CD14-positive monocyte (primary cell): Measurements from ENCODE around the gene GRN. TPM values are rescaled to one million over a fixed set of nuclear protein-coding genes. Genes with fewer than 3 reads are reported as not detected.
"Not testable (repeated sequence)": the region's sequence is repeated elsewhere in the genome, so short reads cannot be mapped to it uniquely, and the experiment has no call there.

Experiments used
- DNase-seq, 3 donors: peaks; one replicate each; pipeline ENCODE4 v3.0.0-alpha.2; 2011 to 2022
- H2AFZ ChIP-seq: 2 replicates; pipeline ENCODE4 v1.6.0; 2012; ENCODE audit warnings: mild to moderate bottlenecking, low read depth, low read length, inconsistent platforms; ENCODE audit not compliant: insufficient read depth, poor library complexity, severe bottlenecking
- H3K27ac ChIP-seq, 2 donors: 1 replicate in 1 of 2; 2 replicates in 1 of 2; pipeline ENCODE4 v1.5.1; 2012 to 2013; ENCODE audit warnings: low read length in 2 of 2, control low read depth in 1 of 2, inconsistent platforms in 1 of 2, low read depth in 1 of 2, mild to moderate bottlenecking in 1 of 2
- H3K27me3 ChIP-seq, 2 donors: one replicate each; pipeline versions ENCODE4 v1.6.0 to v1.6.1; 2011 to 2013; ENCODE audit warnings: low read length in 2 of 2; ENCODE audit not compliant: control insufficient read depth in 2 of 2, insufficient read depth in 2 of 2
- H3K36me3 ChIP-seq, 2 donors: replicated peaks in 1 of 2; 1 replicate in 1 of 2; 2 replicates in 1 of 2; pipeline versions ENCODE4 v1.5.1 to v1.6.1; 2012 to 2013; ENCODE audit warnings: low read length in 2 of 2, control low read depth in 1 of 2, inconsistent platforms in 1 of 2, mild to moderate bottlenecking in 1 of 2; ENCODE audit not compliant: insufficient read depth in 2 of 2, control insufficient read depth in 1 of 2
- H3K4me1 ChIP-seq, 2 donors: 1 replicate in 1 of 2; 2 replicates in 1 of 2; pipeline versions ENCODE4 v1.5.1 to v1.6.1; 2012 to 2013; ENCODE audit warnings: low read length in 2 of 2, control low read depth in 1 of 2, inconsistent platforms in 1 of 2, mild to moderate bottlenecking in 1 of 2, moderate library complexity in 1 of 2; ENCODE audit not compliant: insufficient read depth in 2 of 2, control insufficient read depth in 1 of 2
- H3K4me2 ChIP-seq: replicated peaks from 2 replicates; pipeline ENCODE3; 2012; ENCODE audit warnings: low read length, moderate library complexity, mild to moderate bottlenecking; ENCODE audit not compliant: poor library complexity, severe bottlenecking; ENCODE audit errors: extremely low read depth
- H3K4me3 ChIP-seq, 3 experiments: fragments of 200-600 bp in 1 of 3; sonication (generic) in 1 of 3; replicated peaks in 1 of 3; 1 replicate in 2 of 3; 2 replicates in 1 of 3; pipeline ENCODE4 v1.5.1; 2011 to 2013; ENCODE audit warnings: low read length in 3 of 3, mild to moderate bottlenecking in 3 of 3, control low read depth in 2 of 3, low read depth in 2 of 3, inconsistent platforms in 1 of 3, moderate library complexity in 1 of 3
- H3K79me2 ChIP-seq: 2 replicates; pipeline ENCODE4 v1.6.0; 2012; ENCODE audit warnings: mild to moderate bottlenecking, control low read depth, inconsistent platforms, low read length, moderate library complexity; ENCODE audit not compliant: insufficient read depth
- H3K9ac ChIP-seq: 2 replicates; pipeline ENCODE4 v1.6.0; 2017; ENCODE audit warnings: low read length, mild to moderate bottlenecking; ENCODE audit not compliant: insufficient read depth, poor library complexity, severe bottlenecking
- H3K9me3 ChIP-seq, 2 donors: replicated peaks in 1 of 2; 1 replicate in 1 of 2; 2 replicates in 1 of 2; pipeline versions ENCODE4 v1.5.1 to v1.6.1; 2012 to 2013; ENCODE audit warnings: low read length in 2 of 2, control low read depth in 1 of 2; ENCODE audit not compliant: control insufficient read depth in 1 of 2, insufficient read depth in 1 of 2
- H4K20me1 ChIP-seq: 2 replicates; pipeline ENCODE4 v1.6.0; 2012; ENCODE audit warnings: mild to moderate bottlenecking, low read length, control low read depth, moderate library complexity; ENCODE audit not compliant: insufficient read depth
- H3K27ac Mint-ChIP-seq, 7 donors: one replicate each; pipeline ENCODE4 v1.8.0; 2020; ENCODE audit warnings: mild to moderate bottlenecking in 7 of 7, mixed read lengths in 7 of 7, moderate library complexity in 6 of 7, inconsistent platforms in 2 of 7
- H3K27me3 Mint-ChIP-seq, 3 donors: one replicate each; pipeline ENCODE4 v1.8.0; 2021 to 2022; ENCODE audit warnings: low read depth in 3 of 3, mild to moderate bottlenecking in 3 of 3, mixed read lengths in 3 of 3, moderate library complexity in 3 of 3, inconsistent platforms in 1 of 3
- H3K36me3 Mint-ChIP-seq, 2 donors: one replicate each; pipeline ENCODE4 v1.8.0; 2020; ENCODE audit warnings: mixed read lengths in 2 of 2, inconsistent platforms in 1 of 2, mild to moderate bottlenecking in 1 of 2
- H3K4me1 Mint-ChIP-seq: one replicate; pipeline ENCODE4 v1.8.0; 2020; ENCODE audit warnings: mild to moderate bottlenecking, mixed read lengths
- H3K4me3 Mint-ChIP-seq, 2 donors: one replicate each; pipeline ENCODE4 v1.8.0; 2020; ENCODE audit warnings: mild to moderate bottlenecking in 2 of 2, mixed read lengths in 2 of 2, moderate library complexity in 1 of 2
- H3K9me3 Mint-ChIP-seq, 7 donors: one replicate each; pipeline ENCODE4 v1.8.0; 2020 to 2022; ENCODE audit warnings: mixed read lengths in 7 of 7, mild to moderate bottlenecking in 6 of 7, moderate library complexity in 6 of 7, inconsistent platforms in 2 of 7
- CTCF ChIP-seq: fragments of 200-600 bp; IDR thresholded peaks from one replicate; pipeline ENCODE4 v1.8.0; 2022; ENCODE audit warnings: antibody characterized with exemption, mild to moderate bottlenecking
- WGBS: methylation state at CpG from one replicate; pipeline ENCODE4 v1.1.5; 2013; ENCODE audit warnings: missing lambda C conversion rate; ENCODE audit not compliant: insufficient coverage; 5-methylcytosine and 5-hydroxymethylcytosine counted together
- intact Hi-C, 2 donors: fragments of 100-400 bp; cut with micrococcal nuclease; formaldehyde crosslinking; loops; one replicate each; pipeline versions ENCODE4 v1.15.0 to v1.15.1; 2023
- polyA plus RNA-seq, 3 donors: library from polyadenylated mRNA; depleted of rRNA in 1 of 3; unstranded in 2 of 3; stranded (reverse) in 1 of 3; fragments of 300-500 nt in 2 of 3; fragments of >200 nt in 1 of 3; fragmentation: Illumina TruSeq in 2 of 3; gene quantifications; 1 replicate in 2 of 3; 2 replicates in 1 of 3; pipeline ENCODE4 v1.2.3, GENCODE V29; 2012 to 2021

Gene GRN
- polyA plus RNA-seq, 3 donors, result 1,303 to 1,960 (median 1,361) TPM

GRCh38 chr17:44335968-44336367, 9.1 kb upstream of the GRN start:
- no peak for DNase-seq
- WGBS, result 88% methylated on average over 3 of the region's 5 CpGs
- H3K4me1 ChIP-seq, result peaks cover 76 to 83% of the 10 kb centered on the region in 2 donors

GRCh38 chr17:44338702-44339101, 6.4 kb upstream of the GRN start:
- Histone ChIP-seq H3K4me3 (no peak overlapping the region), H3K27me3 (no peaks in the 10 kb centered on the region), H3K9me3 (peaks cover 0 to 4% of the 10 kb centered on the region in 2 donors), H3K4me1 (peaks cover 48 to 59% of the 10 kb centered on the region in 2 donors), H3K4me2 (no peak overlapping the region), H4K20me1 (no peaks in the 10 kb centered on the region), H3K27ac (peak overlapping the region; percentile 34 to 72), H3K79me2 (peaks cover 3% of the 10 kb centered on the region), H2AFZ (no peak overlapping the region), H3K9ac (peak overlapping the region; percentile 44), H3K36me3 (no peaks in the 10 kb centered on the region)
- peak; percentile 85 to 91 (median 87) for DNase-seq
- intact Hi-C loops, result no loop called here
- peaks cover 0 to 2% (median 0%) of the 10 kb centered on the region in 3 donors for H3K27me3 Mint-ChIP-seq
- no peak for TF ChIP-seq CTCF
- H3K4me3 Mint-ChIP-seq, result no peak overlapping the region
- peak overlapping the region; percentile 68 to 99 (median 94) for H3K27ac Mint-ChIP-seq
- H3K36me3 Mint-ChIP-seq, result peaks cover 0 to 4% of the 10 kb centered on the region in 2 donors
- peaks cover 53% of the 10 kb centered on the region for H3K4me1 Mint-ChIP-seq
- peaks cover 4 to 14% (median 7%) of the 10 kb centered on the region in 7 donors for H3K9me3 Mint-ChIP-seq
- WGBS, result 46% methylated on average over 4 of the region's 6 CpGs

More at GRCh38 chr17:44335968-44336367, 9.1 kb upstream of the GRN start:
- peaks cover 0 to 2% (median 0%) of the 10 kb centered on the region in 3 donors for H3K27me3 Mint-ChIP-seq
- no peak for TF ChIP-seq CTCF
- H3K27ac Mint-ChIP-seq, result peak overlapping the region in 6 of 7 donors; percentile 33 to 85 (median 56)
- no peak overlapping the region for H3K4me3 Mint-ChIP-seq
- Histone ChIP-seq H3K9me3 (peaks cover 0 to 4% of the 10 kb centered on the region in 2 donors), H3K4me2 (no peak overlapping the region), H4K20me1 (no peaks in the 10 kb centered on the region), H2AFZ (no peak overlapping the region), H3K9ac (no peak overlapping the region), H3K27me3 (no peaks in the 10 kb centered on the region), H3K27ac (peak overlapping the region in 1 of 2 donors; percentile 36), H3K4me3 (no peak overlapping the region), H3K79me2 (peaks cover 3% of the 10 kb centered on the region), H3K36me3 (no peaks in the 10 kb centered on the region)
- H3K4me1 Mint-ChIP-seq, result peaks cover 73% of the 10 kb centered on the region
- H3K9me3 Mint-ChIP-seq, result peaks cover 1 to 13% (median 7%) of the 10 kb centered on the region in 7 donors
- H3K36me3 Mint-ChIP-seq, result peaks cover 0 to 4% of the 10 kb centered on the region in 2 donors
- intact Hi-C loops, result no loop called here

GRCh38 chr17:44340553-44340952, 4.5 kb upstream of the GRN start:
- H3K27me3 ChIP-seq, intact Hi-C loops, H3K9me3 ChIP-seq, DNase-seq, H3K27me3 Mint-ChIP-seq, H3K9ac ChIP-seq, H3K4me2 ChIP-seq, H3K36me3 Mint-ChIP-seq, H2AFZ ChIP-seq, H3K36me3 ChIP-seq, H4K20me1 ChIP-seq: not testable (repeated sequence)
- peaks cover 4 to 15% (median 6%) of the 10 kb centered on the region in 7 donors for H3K9me3 Mint-ChIP-seq
- Histone ChIP-seq H3K79me2 (peaks cover 20% of the 10 kb centered on the region), H3K4me3 (peak overlapping the region in 1 of 3 experiments; percentile 20), H3K4me1 (peaks cover 42 to 55% of the 10 kb centered on the region in 2 donors), H3K27ac (peak overlapping the region in 1 of 2 donors; percentile 65)
- peak overlapping the region; percentile 92 to 99 (median 94) for H3K27ac Mint-ChIP-seq
- peak overlapping the region in 1 of 2 donors; percentile 39 for H3K4me3 Mint-ChIP-seq
- peaks cover 49% of the 10 kb centered on the region for H3K4me1 Mint-ChIP-seq
- WGBS, result 90% methylated on average over 2 of the region's 5 CpGs
